Stimulated activated naive CD8-positive, alpha-beta T cell treated with anti-CD3 and anti-CD28 coated beads, Interleukin-15, Interleukin-2, amounts not matched to agents 100 ng/mL and 50 ng/mL, for 24 hours (primary cell): ENCODE measurements around the gene CLDN17.

Experiments used
- H3K27ac Mint-ChIP-seq: one replicate; pipeline ENCODE4 v1.8.0; 2021; ENCODE audit warnings: mild to moderate bottlenecking, mixed read lengths
- H3K27me3 Mint-ChIP-seq: one replicate; pipeline ENCODE4 v1.8.0; 2021; ENCODE audit warnings: mixed read lengths
- H3K36me3 Mint-ChIP-seq: one replicate; pipeline ENCODE4 v1.8.0; 2021; ENCODE audit warnings: low read depth, mixed read lengths
- H3K4me1 Mint-ChIP-seq: one replicate; pipeline ENCODE4 v1.8.0; 2021; ENCODE audit warnings: low read depth, mixed read lengths
- H3K4me3 Mint-ChIP-seq: one replicate; pipeline ENCODE4 v1.8.0; 2021; ENCODE audit warnings: mild to moderate bottlenecking, mixed read lengths
- H3K9me3 Mint-ChIP-seq: one replicate; pipeline ENCODE4 v1.8.0; 2021; ENCODE audit warnings: mixed read lengths

The CLDN17 gene

DNA sequence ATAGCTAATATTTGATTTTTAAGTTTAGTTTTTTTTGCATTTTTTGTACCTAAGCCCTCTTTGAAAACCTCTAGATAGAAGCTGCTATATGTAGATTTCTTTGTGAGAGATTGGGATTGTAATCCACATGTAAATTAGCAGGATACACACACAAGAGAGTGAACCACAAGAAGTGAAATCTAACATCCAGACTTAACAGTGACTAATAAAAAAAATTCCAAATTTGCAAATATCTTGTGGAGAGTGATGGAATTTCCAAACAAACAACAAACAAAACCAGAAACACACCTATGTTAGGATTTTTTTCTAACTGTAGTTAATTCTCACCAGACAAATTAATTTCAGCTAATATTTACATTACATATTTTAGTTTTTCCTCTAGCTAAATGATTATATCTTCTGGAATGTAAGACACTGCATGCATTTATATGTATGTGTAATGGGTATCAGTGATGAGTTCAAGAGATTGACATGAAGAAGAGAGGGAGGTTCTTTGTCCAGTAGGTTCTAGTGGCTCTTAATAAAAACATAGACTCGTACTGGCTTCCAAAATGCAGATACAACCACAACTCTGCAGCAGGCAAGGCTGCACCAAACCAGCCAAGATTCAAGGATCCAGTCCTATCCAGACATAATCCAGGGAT, 12.8 kb downstream of the CLDN17 start:
- Mint-ChIP-seq H3K4me1 (no peaks in the 10 kb centered on the region), H3K9me3 (peaks cover 10% of the 10 kb centered on the region), H3K27me3 (no peaks in the 10 kb centered on the region), H3K27ac (no peak overlapping the region), H3K4me3 (no peak overlapping the region), H3K36me3 (no peaks in the 10 kb centered on the region)

- no peaks in the 10 kb centered on the region for H3K27me3 Mint-ChIP-seq
- H3K27ac Mint-ChIP-seq = no peak overlapping the region
- no peaks in the 10 kb centered on the region for H3K36me3 Mint-ChIP-seq
- peaks cover 14% of the 10 kb centered on the region for H3K9me3 Mint-ChIP-seq
- no peak overlapping the region for H3K4me3 Mint-ChIP-seq
- H3K4me1 Mint-ChIP-seq = no peaks in the 10 kb centered on the region
Measured at GRCh38 chr21:30152792-30153191, 13.8 kb downstream of the CLDN17 start.

DNA sequence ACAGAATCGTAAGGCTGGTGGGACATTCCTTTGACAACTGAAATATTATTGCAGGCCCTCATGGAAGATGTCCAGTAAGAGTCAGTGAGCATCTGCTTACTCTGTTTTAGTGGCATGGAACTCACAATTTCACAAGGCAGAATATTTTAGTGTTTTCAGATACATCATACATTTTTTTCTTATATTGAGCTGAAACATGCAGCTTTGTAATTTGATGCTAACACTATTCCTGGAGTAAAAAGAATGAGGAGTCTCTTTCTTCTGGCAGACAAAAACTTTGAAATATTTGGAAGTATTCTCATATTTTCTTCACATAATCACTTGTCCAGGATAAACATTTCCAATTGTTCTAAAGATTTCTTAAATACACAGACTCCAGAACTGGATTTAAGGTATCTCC, 17.7 kb downstream of the CLDN17 start:
- H3K27me3 Mint-ChIP-seq = no peaks in the 10 kb centered on the region
- no peak overlapping the region for H3K27ac Mint-ChIP-seq
- H3K9me3 Mint-ChIP-seq = peaks cover 5% of the 10 kb centered on the region
- no peaks in the 10 kb centered on the region for H3K4me1 Mint-ChIP-seq
- H3K4me3 Mint-ChIP-seq = no peak overlapping the region
- no peaks in the 10 kb centered on the region for H3K36me3 Mint-ChIP-seq

DNA sequence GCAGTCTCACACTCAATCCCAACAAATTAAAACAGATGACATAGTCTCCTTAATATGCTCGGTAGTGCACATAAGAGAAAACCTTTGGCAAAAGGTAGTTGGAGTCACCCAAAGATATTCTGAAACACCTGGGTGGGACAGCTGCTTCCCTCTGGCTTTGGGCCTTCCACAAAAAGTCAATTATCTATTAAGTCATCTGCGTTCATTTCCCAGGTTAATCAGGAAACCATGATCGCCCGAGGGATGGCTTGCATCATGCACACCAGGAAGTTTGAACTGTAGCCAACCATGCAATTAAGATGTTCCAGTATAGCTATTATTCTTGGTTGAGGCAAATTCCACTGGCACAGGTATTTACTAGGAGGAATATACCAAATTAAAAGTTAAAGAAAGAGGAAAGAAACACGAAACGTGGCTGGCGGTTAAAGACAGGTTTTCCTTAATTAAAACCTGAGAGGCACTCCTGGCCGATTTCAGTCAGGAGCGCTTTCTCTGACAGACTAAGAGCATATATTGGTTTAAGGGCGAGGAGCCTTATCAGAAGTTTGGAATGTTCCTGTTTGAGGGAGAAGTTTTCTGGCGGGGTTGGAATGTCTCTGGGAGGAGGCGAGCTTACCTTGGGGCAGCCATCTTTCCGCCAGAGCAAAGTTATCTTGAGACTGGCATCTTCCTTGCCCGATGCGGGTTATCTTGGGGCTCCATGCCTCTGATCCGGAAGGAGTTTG, 19.9 kb downstream of the CLDN17 start:
- Mint-ChIP-seq H3K4me1 (no peaks in the 10 kb centered on the region), H3K27me3 (no peaks in the 10 kb centered on the region), H3K9me3 (peaks cover 5% of the 10 kb centered on the region), H3K4me3 (no peak overlapping the region), H3K36me3 (no peaks in the 10 kb centered on the region), H3K27ac (no peak overlapping the region)

GRCh38 chr21:30138483-30138882, 28.1 kb downstream of the CLDN17 start:
- no peak overlapping the region for H3K27ac Mint-ChIP-seq
- no peak overlapping the region for H3K4me3 Mint-ChIP-seq
- no peaks in the 10 kb centered on the region for H3K9me3 Mint-ChIP-seq
- H3K36me3 Mint-ChIP-seq = no peaks in the 10 kb centered on the region
- H3K27me3 Mint-ChIP-seq = no peaks in the 10 kb centered on the region
- H3K4me1 Mint-ChIP-seq = no peaks in the 10 kb centered on the region

- Mint-ChIP-seq H3K27ac (no peak overlapping the region), H3K36me3 (no peaks in the 10 kb centered on the region), H3K4me1 (no peaks in the 10 kb centered on the region), H3K4me3 (no peak overlapping the region), H3K27me3 (peaks cover 3% of the 10 kb centered on the region), H3K9me3 (peaks cover 8% of the 10 kb centered on the region)
Measured at GRCh38 chr21:30129246-30129645, 37.4 kb downstream of the CLDN17 start.

GRCh38 chr21:30126576-30126975, 40.0 kb downstream of the CLDN17 start:
- peaks cover 3% of the 10 kb centered on the region for H3K27me3 Mint-ChIP-seq
- no peak overlapping the region for H3K4me3 Mint-ChIP-seq
- peaks cover 8% of the 10 kb centered on the region for H3K9me3 Mint-ChIP-seq
- no peaks in the 10 kb centered on the region for H3K4me1 Mint-ChIP-seq
- H3K36me3 Mint-ChIP-seq = no peaks in the 10 kb centered on the region
- no peak overlapping the region for H3K27ac Mint-ChIP-seq

DNA sequence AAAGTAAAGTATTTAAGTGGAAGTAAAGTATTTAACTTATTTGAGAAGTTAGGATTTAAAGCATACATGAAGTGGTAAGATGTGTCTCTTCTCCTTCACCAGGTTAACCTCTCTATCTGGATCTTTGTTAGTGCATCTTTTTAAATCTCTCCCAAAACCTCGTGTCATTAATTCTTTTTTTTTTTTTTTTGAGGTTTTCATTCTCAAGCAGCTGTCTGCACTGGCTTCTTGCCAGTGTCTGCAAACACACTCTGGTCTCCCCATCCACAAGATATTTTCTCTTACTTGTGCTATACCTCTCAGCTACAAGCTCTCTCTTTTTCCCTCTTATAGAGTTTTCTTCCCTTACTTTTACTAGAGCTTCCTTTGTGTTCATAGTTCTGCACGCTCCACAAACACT, 49.0 kb downstream of the CLDN17 start:
- H3K4me1 Mint-ChIP-seq = no peaks in the 10 kb centered on the region
- H3K36me3 Mint-ChIP-seq = no peaks in the 10 kb centered on the region
- H3K4me3 Mint-ChIP-seq = no peak overlapping the region
- no peaks in the 10 kb centered on the region for H3K9me3 Mint-ChIP-seq
- no peaks in the 10 kb centered on the region for H3K27me3 Mint-ChIP-seq
- no peak overlapping the region for H3K27ac Mint-ChIP-seq

GRCh38 chr21:30116479-30116878, 50.1 kb downstream of the CLDN17 start:
- H3K4me3 Mint-ChIP-seq = no peak overlapping the region
- H3K27ac Mint-ChIP-seq = no peak overlapping the region
- H3K27me3 Mint-ChIP-seq = no peaks in the 10 kb centered on the region
- H3K9me3 Mint-ChIP-seq = no peaks in the 10 kb centered on the region
- no peaks in the 10 kb centered on the region for H3K36me3 Mint-ChIP-seq
- H3K4me1 Mint-ChIP-seq = no peaks in the 10 kb centered on the region
